Heart left ventricle (tissue), 13 donors: ENCODE results near the gene CLSTN3.

Experiments used
- POLR2A ChIP-seq, 2 donors: fragments of 450-650 bp; IDR thresholded peaks; one replicate each; pipeline ENCODE4 v1.6.1; 2017; ENCODE audit warnings: antibody characterized with exemption in 2 of 2, mild to moderate bottlenecking in 2 of 2, moderate library complexity in 2 of 2
- TF ChIP-seq, protein P1 (sequence below), 12 donors: fragments of 200-600 bp; sonication (generic) in 4 of 12; IDR thresholded peaks; one replicate each; pipeline versions ENCODE4 v1.5.0 to v1.8.0; 2018 to 2022; ENCODE audit warnings: antibody characterized with exemption in 12 of 12, mild to moderate bottlenecking in 5 of 12
- donor health status: ischemic (EF 13 %, LVEDD 7.1; RV severe dilation, severe dysfunction).
- donor health status: DM: no; HTN: yes; CAD: no.
- donor health status: DM: no; HTN: no; CAD: no.
- donor health status: ischemic (EF 25% LVEDD 6.9; RV normal size, moderate dysfunction).
- donor health status: ischemic (EF 25% LVEDD 5.7; RV mildly dilated, moderate dysfunction).
- donor health status: ischemic (EF 35%, LVEDD 5.7; RV mildly dilated, moderate dysfunction).
- donor health status: nonischemic (EF 11% LVEDD 7.7; RV severe dilation, severe dysfunction).
- donor health status: DM: yes; HTN: yes; CAD: no.
- donor health status: PGD.
- donor health status: ischemic (EF 29% LVEDD 5.4; RV normal size, mild dysfunction).
- donor health status: nonischemic (EF 23%, LVEDD 6.1; RV moderate dilation, normal function).

DNA sequence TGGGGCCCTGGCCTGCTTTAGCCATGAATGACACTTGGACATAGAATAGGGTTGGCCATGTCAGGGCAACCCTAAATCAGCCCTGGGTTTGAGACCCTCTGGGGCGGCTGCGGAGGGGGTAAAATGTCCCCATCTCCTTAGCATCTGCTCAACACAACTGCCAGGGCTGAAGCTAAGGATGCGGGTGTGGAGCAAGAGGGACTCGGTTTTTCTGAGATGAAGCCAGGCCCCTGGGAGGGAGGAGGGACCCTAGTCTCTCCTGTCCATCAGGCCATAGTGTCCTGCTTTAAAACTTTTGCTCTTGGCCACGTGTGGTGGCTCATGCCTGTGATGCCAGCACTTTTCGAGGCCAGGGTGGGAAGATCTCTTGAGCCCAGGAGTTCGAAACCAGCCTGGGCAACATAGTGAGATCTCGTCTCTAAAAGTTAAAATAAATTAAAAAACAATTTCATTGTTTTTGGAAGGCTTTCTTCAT lies 37.1 kb upstream of the CLSTN3 start:
- TF ChIP-seq, protein P1, sequence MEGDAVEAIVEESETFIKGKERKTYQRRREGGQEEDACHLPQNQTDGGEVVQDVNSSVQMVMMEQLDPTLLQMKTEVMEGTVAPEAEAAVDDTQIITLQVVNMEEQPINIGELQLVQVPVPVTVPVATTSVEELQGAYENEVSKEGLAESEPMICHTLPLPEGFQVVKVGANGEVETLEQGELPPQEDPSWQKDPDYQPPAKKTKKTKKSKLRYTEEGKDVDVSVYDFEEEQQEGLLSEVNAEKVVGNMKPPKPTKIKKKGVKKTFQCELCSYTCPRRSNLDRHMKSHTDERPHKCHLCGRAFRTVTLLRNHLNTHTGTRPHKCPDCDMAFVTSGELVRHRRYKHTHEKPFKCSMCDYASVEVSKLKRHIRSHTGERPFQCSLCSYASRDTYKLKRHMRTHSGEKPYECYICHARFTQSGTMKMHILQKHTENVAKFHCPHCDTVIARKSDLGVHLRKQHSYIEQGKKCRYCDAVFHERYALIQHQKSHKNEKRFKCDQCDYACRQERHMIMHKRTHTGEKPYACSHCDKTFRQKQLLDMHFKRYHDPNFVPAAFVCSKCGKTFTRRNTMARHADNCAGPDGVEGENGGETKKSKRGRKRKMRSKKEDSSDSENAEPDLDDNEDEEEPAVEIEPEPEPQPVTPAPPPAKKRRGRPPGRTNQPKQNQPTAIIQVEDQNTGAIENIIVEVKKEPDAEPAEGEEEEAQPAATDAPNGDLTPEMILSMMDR (IDR thresholded peaks at IDR 0.05) = no peak
- TF ChIP-seq POLR2A (IDR thresholded peaks at IDR 0.05) = no peak
